ENCODE results near the gene SPEF1. TPM values are rescaled to one million over a fixed set of nuclear protein-coding genes. Genes with fewer than 3 reads are reported as not detected.

SPEF1 gene
- total and polyA plus RNA-seq, 2 of the 4 experiments (the other 2 are of a cell fraction), result 0.15 TPM; not detected in 1

- H3K4me1 ChIP-seq (ENCODE audit: control insufficient read depth, insufficient read depth, low read length), result no peaks in the 10 kb centered on the region
- POLR2A ChIA-PET (ENCODE audit: unreplicated experiment), result no interaction called here
- no peak overlapping the region for H2AFZ ChIP-seq (replicated peaks; ENCODE audit: low read length, poor library complexity)
- no peak overlapping the region for H3K27ac ChIP-seq (ENCODE audit: insufficient read depth, low read length)
- no peak overlapping the region for H2BK120ac ChIP-seq (ENCODE audit: low read depth, low read length)
- H3K4ac ChIP-seq (ENCODE audit: low read depth, low read length), result no peak overlapping the region
- intact Hi-C loops (cut with micrococcal nuclease), result no loop called here
- CTCF ChIA-PET, result no interaction called here
- TF ChIP-seq MAZ (IDR thresholded peaks at IDR 0.05; ENCODE audit: borderline replicate concordance, low read depth, low read length) (no peak), CTCF (conservative IDR thresholded peaks at IDR 0.05; ENCODE audit: low read depth, low read length) (no peak), ELK1 (IDR thresholded peaks at IDR 0.05; ENCODE audit: borderline replicate concordance, low read depth, low read length) (no peak), RFX5 (IDR thresholded peaks at IDR 0.05; ENCODE audit: low read depth, low read length) (no peak), MXI1 (IDR thresholded peaks at IDR 0.05; ENCODE audit: borderline replicate concordance, low read depth, low read length) (no peak), POLR2A (IDR thresholded peaks at IDR 0.05; ENCODE audit: low read depth, low read length) (no peak), RCOR1 (IDR thresholded peaks at IDR 0.05; ENCODE audit: insufficient replicate concordance, low read length) (no peak), CEBPB (IDR thresholded peaks at IDR 0.05; ENCODE audit: low read depth, low read length) (no peak), USF2 (IDR thresholded peaks at IDR 0.05; ENCODE audit: low read depth, low read length) (no peak), FOS (IDR thresholded peaks at IDR 0.05; ENCODE audit: low read depth, low read length) (no peak), MAFK (IDR thresholded peaks at IDR 0.05; ENCODE audit: low read depth, low read length) (no peak), BHLHE40 (IDR thresholded peaks at IDR 0.05; ENCODE audit: low read depth, low read length) (no peak), NFE2L2 (IDR thresholded peaks at IDR 0.05; ENCODE audit: low read depth, low read length) (no peak), RAD21 (IDR thresholded peaks at IDR 0.05; ENCODE audit: low read length) (no peak), SMC3 (IDR thresholded peaks at IDR 0.05; ENCODE audit: low read depth, low read length) (no peak), CHD1 (IDR thresholded peaks at IDR 0.05; ENCODE audit: low read depth, low read length) (no peak)
- no peak overlapping the region for H2AK9ac ChIP-seq (replicated peaks; ENCODE audit: low read depth, low read length, poor library complexity)
- H3K36me3 ChIP-seq (ENCODE audit: control insufficient read depth, insufficient read depth, low read length), result no peaks in the 10 kb centered on the region
- H2BK20ac ChIP-seq (ENCODE audit: low read depth, low read length), result no peak overlapping the region
- no peak overlapping the region for H4K91ac ChIP-seq (ENCODE audit: insufficient read depth, low read depth, low read length)
- H3K56ac ChIP-seq (ENCODE audit: extremely low read depth, insufficient read depth, low read length), result no peak overlapping the region
- no peaks in the 10 kb centered on the region for H3K79me1 ChIP-seq (ENCODE audit: low read depth in 1 of 2, low read length in 2 of 2)
- H3K9me1 ChIP-seq (ENCODE audit: insufficient read depth, low read length), result no peaks in the 10 kb centered on the region
- ATAC-seq (ENCODE audit: low read depth) (no peak), DNase-seq (no peak)
- H3K23ac ChIP-seq (ENCODE audit: low read depth, low read length), result no peak overlapping the region
- H3K27me3 ChIP-seq (ENCODE audit: control insufficient read depth, insufficient read depth, low read length), result peaks cover 16% of the 10 kb centered on the region
- H3K9ac ChIP-seq (ENCODE audit: low read depth, low read length), result no peak overlapping the region
- no peak overlapping the region for H2BK5ac ChIP-seq (ENCODE audit: low read depth, low read length, poor library complexity, severe bottlenecking)
- no peaks in the 10 kb centered on the region for H3K9me3 ChIP-seq (ENCODE audit: control insufficient read depth, insufficient read depth, low read length)
- dilution Hi-C loops (cut with HindIII; ENCODE audit: low sequenced_read_pairs, unreplicated experiment), result no loop called here
- H4K20me1 ChIP-seq (ENCODE audit: insufficient read depth, low read length), result no peaks in the 10 kb centered on the region
- no peak overlapping the region for H3K4me3 ChIP-seq (ENCODE audit: insufficient read depth, low read depth, low read length)
- in situ Hi-C loops (cut with MboI; ENCODE audit: low sequenced_read_pairs), result no loop called here
- H3K18ac ChIP-seq (ENCODE audit: low read depth, low read length), result no peak overlapping the region
- no peak overlapping the region for H3K4me2 ChIP-seq (ENCODE audit: low read depth, low read length)
- no CpG with 5 or more reads among the region's 1 CpG for WGBS, 2 experiments (ENCODE audit: extremely low coverage in 2 of 2, insufficient read length in 1 of 2)
- H4K5ac ChIP-seq (ENCODE audit: low read depth, low read length), result no peak overlapping the region
- no TSS peak for BruUV-seq (replicated peaks)
- H4K8ac ChIP-seq (ENCODE audit: low read depth in 2 of 2, low read length in 2 of 2), result no peak overlapping the region
- H3K14ac ChIP-seq (replicated peaks; ENCODE audit: low read depth, low read length), result no peak overlapping the region
- no peak overlapping the region for H2BK15ac ChIP-seq (ENCODE audit: low read depth, low read length)
- H2AK5ac ChIP-seq (ENCODE audit: low read depth, low read length), result no peak overlapping the region
Measured at GRCh38 chr20:3744037-3744436, 37.2 kb downstream of the SPEF1 start.

Data from IMR-90 (cell line).